ENCODE measurements around the gene SMURF1.

DNA sequence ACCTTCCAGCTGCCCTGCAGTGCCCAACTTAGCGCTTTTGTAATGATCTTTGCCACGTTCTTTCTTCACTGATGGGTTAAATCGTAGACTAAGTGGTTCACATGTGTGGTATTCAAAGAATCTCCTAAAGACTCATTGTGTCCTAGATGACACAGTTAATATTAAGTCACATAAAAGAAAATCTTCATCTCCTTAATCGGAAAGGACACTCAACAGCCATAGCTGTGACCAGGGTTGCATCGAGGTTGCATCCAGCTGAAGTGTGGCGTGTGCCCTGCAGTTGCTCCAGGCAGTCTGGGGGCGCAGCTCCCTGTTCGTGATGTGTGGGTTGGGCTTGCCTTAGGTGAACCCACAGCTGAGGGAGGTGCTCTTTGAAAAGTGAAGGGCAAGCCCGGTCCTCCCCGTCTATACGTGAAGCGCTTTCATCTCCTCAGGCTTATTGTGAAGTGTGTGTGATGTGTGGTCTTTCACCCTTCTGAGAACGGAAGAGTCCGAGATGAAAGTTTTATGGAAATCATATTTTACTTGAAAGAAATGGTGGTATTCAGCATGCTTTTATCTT, 142.9 kb downstream of the SMURF1 start:
- TF ChIP-seq, protein P1, sequence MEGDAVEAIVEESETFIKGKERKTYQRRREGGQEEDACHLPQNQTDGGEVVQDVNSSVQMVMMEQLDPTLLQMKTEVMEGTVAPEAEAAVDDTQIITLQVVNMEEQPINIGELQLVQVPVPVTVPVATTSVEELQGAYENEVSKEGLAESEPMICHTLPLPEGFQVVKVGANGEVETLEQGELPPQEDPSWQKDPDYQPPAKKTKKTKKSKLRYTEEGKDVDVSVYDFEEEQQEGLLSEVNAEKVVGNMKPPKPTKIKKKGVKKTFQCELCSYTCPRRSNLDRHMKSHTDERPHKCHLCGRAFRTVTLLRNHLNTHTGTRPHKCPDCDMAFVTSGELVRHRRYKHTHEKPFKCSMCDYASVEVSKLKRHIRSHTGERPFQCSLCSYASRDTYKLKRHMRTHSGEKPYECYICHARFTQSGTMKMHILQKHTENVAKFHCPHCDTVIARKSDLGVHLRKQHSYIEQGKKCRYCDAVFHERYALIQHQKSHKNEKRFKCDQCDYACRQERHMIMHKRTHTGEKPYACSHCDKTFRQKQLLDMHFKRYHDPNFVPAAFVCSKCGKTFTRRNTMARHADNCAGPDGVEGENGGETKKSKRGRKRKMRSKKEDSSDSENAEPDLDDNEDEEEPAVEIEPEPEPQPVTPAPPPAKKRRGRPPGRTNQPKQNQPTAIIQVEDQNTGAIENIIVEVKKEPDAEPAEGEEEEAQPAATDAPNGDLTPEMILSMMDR (IDR thresholded peaks at IDR 0.05) = no peak
- TF ChIP-seq POLR2A (IDR thresholded peaks at IDR 0.05) = no peak
